ENCODE results near the gene LYSMD1. TPM values are rescaled to one million over a fixed set of nuclear protein-coding genes. Genes with fewer than 3 reads are reported as not detected.
"Not testable (repeated sequence)": the region's sequence is repeated elsewhere in the genome, so short reads cannot be mapped to it uniquely, and the experiment has no call there.

Gene LYSMD1
- total RNA-seq, 1 donor from 2014 or later, result 10.0 TPM

GRCh38 chr1:151193856-151194255 is 28.2 kb upstream of the LYSMD1 start:
- H3K4me1 Mint-ChIP-seq (ENCODE audit: low read depth), result peaks cover 35% of the 10 kb centered on the region
- H3K36me3 Mint-ChIP-seq (ENCODE audit: low read depth), result peaks cover 2% of the 10 kb centered on the region
- H3K9me3 Mint-ChIP-seq (ENCODE audit: low read depth), result no peaks in the 10 kb centered on the region
- no peak overlapping the region for H3K4me3 Mint-ChIP-seq (ENCODE audit: unreplicated experiment)
- H3K27ac Mint-ChIP-seq (ENCODE audit: unreplicated experiment), result no peak overlapping the region
- no peak for TF ChIP-seq CTCF (IDR thresholded peaks at IDR 0.05)
- no peaks in the 10 kb centered on the region for H3K27me3 Mint-ChIP-seq (ENCODE audit: low read depth)
- DNase-seq (ENCODE audit: low spot score), result no peak

- no peak for DNase-seq (ENCODE audit: low spot score)
- no peak for TF ChIP-seq CTCF (IDR thresholded peaks at IDR 0.05)
- peaks cover 41% of the 10 kb centered on the region for H3K4me1 Mint-ChIP-seq (ENCODE audit: low read depth)
- H3K36me3 Mint-ChIP-seq (ENCODE audit: low read depth), result no peaks in the 10 kb centered on the region
- no peaks in the 10 kb centered on the region for H3K27me3 Mint-ChIP-seq (ENCODE audit: low read depth)
- H3K4me3 Mint-ChIP-seq (ENCODE audit: unreplicated experiment), result no peak overlapping the region
- H3K27ac Mint-ChIP-seq (ENCODE audit: unreplicated experiment), result no peak overlapping the region
- no peaks in the 10 kb centered on the region for H3K9me3 Mint-ChIP-seq (ENCODE audit: low read depth)
Measured at GRCh38 chr1:151193304-151193703, 27.6 kb upstream of the LYSMD1 start.

GRCh38 chr1:151192047-151192446 is 26.3 kb upstream of the LYSMD1 start:
- H3K4me1 Mint-ChIP-seq (ENCODE audit: low read depth), result peaks cover 38% of the 10 kb centered on the region
- no peaks in the 10 kb centered on the region for H3K9me3 Mint-ChIP-seq (ENCODE audit: low read depth)
- no peak for TF ChIP-seq CTCF (IDR thresholded peaks at IDR 0.05)
- no peaks in the 10 kb centered on the region for H3K36me3 Mint-ChIP-seq (ENCODE audit: low read depth)
- peak; percentile 3 for DNase-seq (ENCODE audit: low spot score)
- H3K4me3 Mint-ChIP-seq (ENCODE audit: unreplicated experiment), result no peak overlapping the region
- H3K27me3 Mint-ChIP-seq (ENCODE audit: low read depth), result no peaks in the 10 kb centered on the region
- no peak overlapping the region for H3K27ac Mint-ChIP-seq (ENCODE audit: unreplicated experiment)

GRCh38 chr1:151189637-151190445 is 24.1 kb upstream of the LYSMD1 start, which contains the start of gene VPS72:
VPS72 (minus strand) TSS chr1:151190197; CDS start chr1:151190121, 76 bp downstream.
- Mint-ChIP-seq H3K4me1 (ENCODE audit: low read depth) (peaks cover 29% of the 10 kb centered on the region), H3K27ac (ENCODE audit: unreplicated experiment) (peak within 1 kb of the TSS; percentile 100)
- peak; percentile 34 for TF ChIP-seq CTCF (IDR thresholded peaks at IDR 0.05)

GRCh38 chr1:151188667-151189066 is 23.0 kb upstream of the LYSMD1 start:
- DNase-seq (ENCODE audit: low spot score); H3K27me3 Mint-ChIP-seq (ENCODE audit: low read depth); H3K9me3 Mint-ChIP-seq (ENCODE audit: low read depth): not testable (repeated sequence)
- Mint-ChIP-seq H3K4me1 (ENCODE audit: low read depth) (peaks cover 29% of the 10 kb centered on the region), H3K27ac (ENCODE audit: unreplicated experiment) (peak overlapping the region; percentile 54), H3K4me3 (ENCODE audit: unreplicated experiment) (peak overlapping the region; percentile 99), H3K36me3 (ENCODE audit: low read depth) (peaks cover 11% of the 10 kb centered on the region)

More at GRCh38 chr1:151189637-151190445, 24.1 kb upstream of the LYSMD1 start, which contains the start of gene VPS72:
- H3K27me3 Mint-ChIP-seq (ENCODE audit: low read depth), result no peaks in the 10 kb centered on the region
- H3K9me3 Mint-ChIP-seq (ENCODE audit: low read depth), result no peaks in the 10 kb centered on the region
- peak within 1 kb of the TSS; percentile 99 for H3K4me3 Mint-ChIP-seq (ENCODE audit: unreplicated experiment)
- H3K36me3 Mint-ChIP-seq (ENCODE audit: low read depth), result peaks cover 5% of the 10 kb centered on the region
- peak; percentile 96 for DNase-seq (ENCODE audit: low spot score)

All from chondrocyte (in vitro differentiated cells).